H9 (cell line): ENCODE results near the gene GP2. TPM values are rescaled to one million over a fixed set of nuclear protein-coding genes. Genes with fewer than 3 reads are reported as not detected.

Experiments used
- DNase-seq: peaks from one replicate; pipeline ENCODE4 v3.0.0-alpha.2; 2017
- H2AFZ ChIP-seq: one replicate; pipeline ENCODE4 v1.6.1; 2013; ENCODE audit warnings: mild to moderate bottlenecking, low read length, control low read depth, moderate library complexity
- H2AK5ac ChIP-seq: 2 replicates; pipeline ENCODE4 v1.6.1; 2013; ENCODE audit warnings: low read length, control low read depth, mixed read lengths; ENCODE audit not compliant: insufficient read length
- H2BK120ac ChIP-seq: one replicate; pipeline ENCODE4 v1.6.1; 2013; ENCODE audit warnings: low read depth, mild to moderate bottlenecking, low read length, control low read depth, inconsistent platforms; ENCODE audit not compliant: poor library complexity, severe bottlenecking
- H2BK12ac ChIP-seq: 2 replicates; pipeline ENCODE4 v1.6.1; 2013; ENCODE audit warnings: low read length, control low read depth, mixed read lengths, low read depth; ENCODE audit not compliant: insufficient read length
- H2BK15ac ChIP-seq: 2 replicates; pipeline ENCODE4 v1.6.1; 2013; ENCODE audit warnings: low read depth, low read length, control low read depth
- H2BK20ac ChIP-seq: one replicate; pipeline ENCODE4 v1.6.1; 2013; ENCODE audit warnings: low read depth, mild to moderate bottlenecking, low read length, control low read depth, inconsistent platforms; ENCODE audit not compliant: poor library complexity, severe bottlenecking
- H2BK5ac ChIP-seq: 2 replicates; pipeline ENCODE4 v1.6.1; 2013; ENCODE audit warnings: low read length, control low read depth, mixed read lengths; ENCODE audit not compliant: insufficient read length
- H3K14ac ChIP-seq: 2 replicates; pipeline ENCODE4 v1.6.1; 2013; ENCODE audit warnings: low read length, control low read depth; ENCODE audit not compliant: insufficient read depth
- H3K18ac ChIP-seq: 2 replicates; pipeline ENCODE4 v1.6.1; 2013; ENCODE audit warnings: low read depth, mild to moderate bottlenecking, mixed read lengths, low read length, control low read depth; ENCODE audit not compliant: insufficient read length
- H3K23ac ChIP-seq: 2 replicates; pipeline ENCODE4 v1.6.1; 2013; ENCODE audit warnings: low read length, control low read depth, mixed read lengths, low read depth; ENCODE audit not compliant: insufficient read length
- H3K23me2 ChIP-seq: 2 replicates; pipeline ENCODE4 v1.6.1; 2013; ENCODE audit warnings: low read depth, mild to moderate bottlenecking, mixed read lengths, low read length, control low read depth; ENCODE audit not compliant: insufficient read length, poor library complexity, severe bottlenecking
- H3K27ac ChIP-seq: 2 replicates; pipeline ENCODE4 v1.5.1; 2013; ENCODE audit warnings: low read length, control low read depth, mixed read lengths, low read depth; ENCODE audit not compliant: insufficient read length
- H3K27me3 ChIP-seq: 2 replicates; pipeline ENCODE4 v1.6.1; 2013; ENCODE audit warnings: low read length, control low read depth, inconsistent platforms; ENCODE audit not compliant: insufficient read depth
- H3K4ac ChIP-seq: 2 replicates; pipeline ENCODE4 v1.6.1; 2013; ENCODE audit warnings: low read depth, mild to moderate bottlenecking, control low read depth, inconsistent platforms, low read length, moderate library complexity
- H3K4me1 ChIP-seq: 2 replicates; pipeline ENCODE4 v1.6.1; 2013; ENCODE audit warnings: low read length, control low read depth, inconsistent platforms; ENCODE audit not compliant: insufficient read depth
- H3K4me2 ChIP-seq: 2 replicates; pipeline ENCODE4 v1.6.1; 2013; ENCODE audit warnings: low read length, control low read depth, mixed read lengths; ENCODE audit not compliant: insufficient read length, insufficient read depth
- H3K56ac ChIP-seq: 2 replicates; pipeline ENCODE4 v1.6.1; 2013; ENCODE audit warnings: low read depth, mild to moderate bottlenecking, mixed read lengths, low read length, control low read depth; ENCODE audit not compliant: insufficient read length
- H3K79me1 ChIP-seq: 2 replicates; pipeline ENCODE4 v1.6.1; 2013; ENCODE audit warnings: low read depth, mild to moderate bottlenecking, moderate library complexity, low read length, control low read depth, inconsistent platforms; ENCODE audit not compliant: insufficient read depth, poor library complexity, severe bottlenecking
- H3K79me2 ChIP-seq: 2 replicates; pipeline ENCODE4 v1.6.1; 2013; ENCODE audit warnings: low read length, control low read depth, inconsistent platforms; ENCODE audit not compliant: insufficient read depth
- H3K9ac ChIP-seq: 2 replicates; pipeline ENCODE4 v1.6.1; 2013; ENCODE audit warnings: low read length, control low read depth, mixed read lengths; ENCODE audit not compliant: insufficient read length; ENCODE audit errors: extremely low read depth
- H3K9me3 ChIP-seq: one replicate; pipeline ENCODE4 v1.6.1; 2013; ENCODE audit warnings: low read depth, low read length, inconsistent platforms; ENCODE audit not compliant: control insufficient read depth
- H3T11ph ChIP-seq: one replicate; pipeline ENCODE4 v1.6.1; 2013; ENCODE audit warnings: mild to moderate bottlenecking, low read length, control low read depth, inconsistent platforms
- H4K20me1 ChIP-seq: one replicate; pipeline ENCODE4 v1.6.1; 2013; ENCODE audit not compliant: control insufficient read depth, insufficient read length, insufficient read depth
- H4K5ac ChIP-seq: 2 replicates; pipeline ENCODE4 v1.6.1; 2013; ENCODE audit warnings: low read depth, mild to moderate bottlenecking, mixed read lengths, low read length, control low read depth; ENCODE audit not compliant: insufficient read length
- H4K8ac ChIP-seq: replicated peaks from 2 replicates; pipeline ENCODE4 v1.6.1; 2013; ENCODE audit warnings: low read length, control low read depth, mixed read lengths, low read depth; ENCODE audit not compliant: insufficient read length
- H4K91ac ChIP-seq: 2 replicates; pipeline ENCODE4 v1.6.1; 2013; ENCODE audit warnings: low read depth, mild to moderate bottlenecking, moderate library complexity, mixed read lengths, low read length, control low read depth; ENCODE audit not compliant: insufficient read length
- H3K27ac Mint-ChIP-seq, 3 experiments: 2 replicates in 2 of 3; 3 replicates in 1 of 3; pipeline ENCODE4 v1.8.0; 2020 to 2021; ENCODE audit warnings: mixed read lengths in 3 of 3, mild to moderate bottlenecking in 1 of 3, moderate library complexity in 1 of 3
- H3K27me3 Mint-ChIP-seq: 2 replicates; pipeline ENCODE4 v1.8.0; 2021; ENCODE audit warnings: low read depth, mild to moderate bottlenecking, moderate library complexity, mixed read lengths
- H3K36me3 Mint-ChIP-seq, 3 experiments: 2 replicates in 2 of 3; 3 replicates in 1 of 3; pipeline ENCODE4 v1.8.0; 2020 to 2021; ENCODE audit warnings: low read depth in 3 of 3, mixed read lengths in 3 of 3; ENCODE audit not compliant: insufficient read depth in 1 of 3
- H3K4me1 Mint-ChIP-seq, 2 experiments: 2 replicates each; pipeline ENCODE4 v1.8.0; 2020; ENCODE audit warnings: mixed read lengths in 2 of 2
- H3K4me3 Mint-ChIP-seq, 2 experiments: 2 replicates in 1 of 2; 3 replicates in 1 of 2; pipeline ENCODE4 v1.8.0; 2020 to 2021; ENCODE audit warnings: mild to moderate bottlenecking in 2 of 2, mixed read lengths in 2 of 2, moderate library complexity in 1 of 2
- H3K9me3 Mint-ChIP-seq, 2 experiments: 2 replicates in 1 of 2; 3 replicates in 1 of 2; pipeline ENCODE4 v1.8.0; 2020; ENCODE audit warnings: mild to moderate bottlenecking in 2 of 2, mixed read lengths in 2 of 2, moderate library complexity in 1 of 2
- CTCF ChIP-seq: fragments of 200-600 bp; sonication (generic); conservative IDR thresholded peaks from 3 replicates; pipeline ENCODE4 v1.8.0; 2021; ENCODE audit warnings: antibody characterized with exemption, mild to moderate bottlenecking
- WGBS: extraction: QIAGEN DNeasy Blood & Tissue Kit; methylation state at CpG from one replicate; pipeline ENCODE4 v1.1.7; 2013; ENCODE audit warnings: missing lambda C conversion rate, low lambda C conversion rate, mixed read lengths; ENCODE audit not compliant: insufficient read length; ENCODE audit errors: extremely low coverage; 5-methylcytosine and 5-hydroxymethylcytosine counted together
- total RNA-seq: library from RNA; stranded (reverse); gene quantifications from 2 replicates; pipeline ENCODE4 v1.2.1, GENCODE V29; 2021

GP2 gene
- total RNA-seq, 1 experiment from 2014 or later, result not detected

- Histone ChIP-seq H2BK15ac (no peak overlapping the region), H2AFZ (no peak overlapping the region), H2BK5ac (no peak overlapping the region), H3K23ac (no peak overlapping the region), H4K8ac (no peak overlapping the region), H2AK5ac (no peak overlapping the region), H3K23me2 (no peaks in the 10 kb centered on the region), H2BK120ac (no peak overlapping the region), H4K5ac (no peak overlapping the region), H3K18ac (no peak overlapping the region), H3K79me1 (no peaks in the 10 kb centered on the region), H2BK12ac (no peak overlapping the region), H3K27ac (no peak overlapping the region), H3K14ac (no peak overlapping the region), H4K20me1 (no peaks in the 10 kb centered on the region), H3K9me3 (no peaks in the 10 kb centered on the region), H3K4me2 (no peak overlapping the region), H3K4me1 (no peaks in the 10 kb centered on the region), H3K4ac (no peak overlapping the region), H3K9ac (no peak overlapping the region), H3T11ph (no peak overlapping the region), H3K56ac (no peak overlapping the region), H2BK20ac (no peak overlapping the region), H3K79me2 (no peaks in the 10 kb centered on the region), H4K91ac (no peak overlapping the region), H3K27me3 (no peaks in the 10 kb centered on the region)
- TF ChIP-seq CTCF, result no peak
- no peak overlapping the region for H3K27ac Mint-ChIP-seq
- no CpG with 5 or more reads among the region's 5 CpGs for WGBS
- no peaks in the 10 kb centered on the region for H3K36me3 Mint-ChIP-seq
- DNase-seq, result no peak
- H3K4me1 Mint-ChIP-seq, result peaks cover 4 to 5% of the 10 kb centered on the region in 2 experiments
- H3K27me3 Mint-ChIP-seq, result no peaks in the 10 kb centered on the region; the same call in 1 of the 2 replicates
- no peak overlapping the region for H3K4me3 Mint-ChIP-seq
- H3K9me3 Mint-ChIP-seq, result no peaks in the 10 kb centered on the region
Observed at GRCh38 chr16:20344611-20345010, 17.3 kb upstream of the GP2 start.
